ENCODE data around the gene EPS15. TPM values are rescaled to one million over a fixed set of nuclear protein-coding genes. Genes with fewer than 3 reads are reported as not detected.

EPS15 gene
- total RNA-seq, 4 donors from 2014 or later = 49.8 to 84.3 (median 62.5) TPM

DNA sequence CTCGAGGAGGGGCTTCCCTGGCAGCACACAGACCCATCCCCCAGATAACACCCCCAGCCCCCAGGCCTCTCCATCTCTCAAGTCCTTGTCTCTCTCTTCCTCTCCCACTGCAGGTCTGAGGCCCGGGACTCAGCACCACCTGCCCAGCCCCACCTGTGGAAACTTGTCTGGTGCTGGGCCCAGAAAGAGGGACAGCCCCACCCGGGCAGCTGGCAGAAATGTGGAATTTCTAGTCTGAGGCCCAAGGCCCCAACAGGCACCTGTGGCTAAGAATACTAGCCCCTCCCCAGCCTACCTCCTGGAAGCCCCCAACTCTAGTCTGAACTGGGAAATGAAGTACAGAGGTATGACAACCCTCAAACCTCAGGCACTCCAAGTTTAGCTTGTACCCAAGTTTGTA lies 204.1 kb downstream of the EPS15 start:
- H3K27me3 ChIP-seq = no peaks in the 10 kb centered on the region
- TF ChIP-seq POLR2A (IDR thresholded peaks at IDR 0.05; ENCODE audit: low read depth) = no peak
- TF ChIP-seq POLR2AphosphoS5 (IDR thresholded peaks at IDR 0.05) = no peak
- TF ChIP-seq, protein P1, sequence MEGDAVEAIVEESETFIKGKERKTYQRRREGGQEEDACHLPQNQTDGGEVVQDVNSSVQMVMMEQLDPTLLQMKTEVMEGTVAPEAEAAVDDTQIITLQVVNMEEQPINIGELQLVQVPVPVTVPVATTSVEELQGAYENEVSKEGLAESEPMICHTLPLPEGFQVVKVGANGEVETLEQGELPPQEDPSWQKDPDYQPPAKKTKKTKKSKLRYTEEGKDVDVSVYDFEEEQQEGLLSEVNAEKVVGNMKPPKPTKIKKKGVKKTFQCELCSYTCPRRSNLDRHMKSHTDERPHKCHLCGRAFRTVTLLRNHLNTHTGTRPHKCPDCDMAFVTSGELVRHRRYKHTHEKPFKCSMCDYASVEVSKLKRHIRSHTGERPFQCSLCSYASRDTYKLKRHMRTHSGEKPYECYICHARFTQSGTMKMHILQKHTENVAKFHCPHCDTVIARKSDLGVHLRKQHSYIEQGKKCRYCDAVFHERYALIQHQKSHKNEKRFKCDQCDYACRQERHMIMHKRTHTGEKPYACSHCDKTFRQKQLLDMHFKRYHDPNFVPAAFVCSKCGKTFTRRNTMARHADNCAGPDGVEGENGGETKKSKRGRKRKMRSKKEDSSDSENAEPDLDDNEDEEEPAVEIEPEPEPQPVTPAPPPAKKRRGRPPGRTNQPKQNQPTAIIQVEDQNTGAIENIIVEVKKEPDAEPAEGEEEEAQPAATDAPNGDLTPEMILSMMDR (IDR thresholded peaks at IDR 0.05) = no peak
- no peak for TF ChIP-seq EP300 (IDR thresholded peaks at IDR 0.05)
- H3K4me1 ChIP-seq = peaks cover 0 to 9% (median 4%) of the 10 kb centered on the region in 4 donors
- no peak for DNase-seq (ENCODE audit: extremely low spot score)
- H3K36me3 ChIP-seq = no peaks in the 10 kb centered on the region
- intact Hi-C loops (cut with DNase I) = no loop called here
- no peak overlapping the region for H3K4me3 ChIP-seq
- 90% methylated on average over 3 of the region's 3 CpGs for WGBS
- no peaks in the 10 kb centered on the region for H3K9me3 ChIP-seq
- no peak overlapping the region for H3K27ac ChIP-seq (replicated peaks in 1 of 4)

DNA sequence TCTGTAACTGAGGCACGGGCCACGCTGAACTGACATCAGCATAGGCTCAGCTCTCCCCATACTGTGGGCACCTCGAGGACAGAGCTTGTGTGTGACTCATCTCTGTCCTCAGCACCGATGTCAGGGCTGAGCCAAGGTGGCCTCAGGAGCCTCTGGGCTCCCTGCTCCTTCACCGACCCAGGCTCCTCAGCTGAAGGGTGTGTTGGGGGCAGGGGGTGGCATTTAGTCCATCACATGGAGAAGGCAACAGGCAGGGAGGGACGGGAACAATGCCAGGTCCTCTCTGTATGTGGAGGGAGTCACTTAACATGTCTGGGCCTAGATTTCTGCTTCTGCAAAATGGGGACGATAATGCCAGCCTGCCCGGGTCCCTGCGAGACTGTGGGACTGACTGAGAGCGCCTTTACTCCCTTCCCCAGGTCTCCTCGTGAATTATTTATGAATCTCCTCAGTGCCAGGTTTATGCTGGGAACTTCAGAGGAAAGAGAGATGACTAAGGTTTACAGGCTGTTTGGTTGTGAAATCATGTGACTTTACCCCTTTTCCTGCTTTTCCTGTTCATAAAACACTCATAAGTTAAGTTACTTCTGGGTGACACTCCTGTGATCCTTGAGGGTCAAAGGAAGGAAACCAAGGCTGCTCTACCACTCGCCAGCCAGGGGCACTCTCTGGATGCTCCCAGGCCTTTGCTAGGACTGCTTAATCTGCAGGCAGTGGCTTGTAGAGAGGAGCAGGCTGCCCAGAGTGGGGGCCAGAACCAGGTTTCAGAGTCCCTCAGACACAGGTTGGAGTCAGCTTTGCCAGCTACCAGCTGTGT lies 204.9 kb downstream of the EPS15 start:
- Histone ChIP-seq H3K9me3 (no peaks in the 10 kb centered on the region), H3K27me3 (no peaks in the 10 kb centered on the region), H3K4me1 (peaks cover 0 to 9% (median 4%) of the 10 kb centered on the region in 4 donors), H3K4me3 (no peak overlapping the region), H3K36me3 (no peaks in the 10 kb centered on the region), H3K27ac (replicated peaks in 1 of 4) (no peak overlapping the region)
- 74% methylated on average over 12 of the region's 12 CpGs for WGBS
- intact Hi-C loops (cut with DNase I) = no loop called here
- TF ChIP-seq, protein P1 (IDR thresholded peaks at IDR 0.05) = no peak
- no peak for TF ChIP-seq POLR2AphosphoS5 (IDR thresholded peaks at IDR 0.05)
- TF ChIP-seq POLR2A (IDR thresholded peaks at IDR 0.05; ENCODE audit: low read depth) = no peak
- TF ChIP-seq EP300 (IDR thresholded peaks at IDR 0.05) = no peak
- no peak for DNase-seq (ENCODE audit: extremely low spot score)

DNA sequence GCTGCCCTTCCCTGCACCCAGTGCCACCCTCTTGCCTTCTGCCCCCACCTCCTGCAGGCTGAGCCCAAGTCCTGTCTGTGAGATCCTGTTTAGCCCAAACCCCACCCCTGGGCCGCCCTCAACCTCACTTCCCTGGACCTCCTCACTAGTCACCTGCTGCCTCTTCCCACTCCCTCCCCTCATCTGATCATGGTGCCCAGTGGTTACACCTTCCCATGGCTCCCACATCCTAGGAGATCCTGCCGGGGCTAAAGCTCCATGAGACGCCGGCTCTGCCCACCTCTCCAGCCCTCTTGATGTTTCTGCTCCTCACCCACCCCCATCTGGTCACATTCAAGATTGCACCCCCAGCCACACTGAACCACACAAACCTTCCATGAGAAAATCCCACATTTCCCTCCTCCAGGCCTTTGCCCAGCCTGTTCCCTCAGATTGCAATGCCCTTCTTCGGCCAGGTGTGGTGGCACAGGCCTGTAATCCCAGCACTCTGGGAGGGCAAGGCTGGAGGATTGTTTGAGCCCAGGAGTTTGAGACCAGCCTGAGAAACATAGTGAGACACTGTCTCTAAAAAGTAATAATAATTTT lies 205.7 kb downstream of the EPS15 start:
- DNase-seq (ENCODE audit: extremely low spot score) = no peak
- TF ChIP-seq, protein P1 (IDR thresholded peaks at IDR 0.05) = no peak
- TF ChIP-seq POLR2AphosphoS5 (IDR thresholded peaks at IDR 0.05) (no peak), POLR2A (IDR thresholded peaks at IDR 0.05; ENCODE audit: low read depth) (no peak), EP300 (IDR thresholded peaks at IDR 0.05) (no peak)
- 89% methylated on average over 5 of the region's 5 CpGs for WGBS
- intact Hi-C loops (cut with DNase I) = no loop called here
- Histone ChIP-seq H3K9me3 (no peaks in the 10 kb centered on the region), H3K27me3 (no peaks in the 10 kb centered on the region), H3K4me3 (no peak overlapping the region), H3K27ac (replicated peaks in 1 of 4) (no peak overlapping the region), H3K36me3 (no peaks in the 10 kb centered on the region), H3K4me1 (peaks cover 0 to 9% (median 4%) of the 10 kb centered on the region in 4 donors)

DNA sequence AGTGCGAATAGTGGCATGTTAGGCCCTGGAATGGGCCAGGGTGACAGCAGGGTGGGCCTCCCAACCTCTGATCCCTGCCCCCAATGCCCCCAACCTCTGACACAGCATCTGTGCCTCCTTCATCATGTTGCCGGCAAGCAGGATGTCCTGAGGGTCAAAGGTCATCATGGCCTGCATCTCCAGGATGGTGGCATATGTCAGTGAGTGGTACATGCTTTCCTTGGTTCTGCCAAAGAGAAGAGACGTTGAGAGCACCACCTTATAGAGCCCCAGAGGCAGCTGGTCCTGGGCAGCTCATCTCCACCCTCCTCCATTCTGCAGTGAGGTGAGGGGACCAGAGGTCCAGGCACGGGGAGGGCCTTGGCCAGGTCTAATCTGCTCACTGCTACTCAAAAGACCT lies 206.3 kb downstream of the EPS15 start:
- Histone ChIP-seq H3K36me3 (no peaks in the 10 kb centered on the region), H3K9me3 (no peaks in the 10 kb centered on the region), H3K27me3 (no peaks in the 10 kb centered on the region), H3K4me3 (no peak overlapping the region), H3K4me1 (peaks cover 0 to 9% (median 4%) of the 10 kb centered on the region in 4 donors), H3K27ac (replicated peaks in 1 of 4) (no peak overlapping the region)
- no peak for DNase-seq (ENCODE audit: extremely low spot score)
- intact Hi-C loops (cut with DNase I) = no loop called here
- WGBS = 78% methylated on average over 4 of the region's 4 CpGs
- TF ChIP-seq, protein P1 (IDR thresholded peaks at IDR 0.05) = no peak
- TF ChIP-seq POLR2AphosphoS5 (IDR thresholded peaks at IDR 0.05) (no peak), POLR2A (IDR thresholded peaks at IDR 0.05; ENCODE audit: low read depth) (no peak), EP300 (IDR thresholded peaks at IDR 0.05) (no peak)
